Retina (tissue), 1 donor: ENCODE measurements around the gene DGCR2.
"Not testable (repeated sequence)": the region's sequence is repeated elsewhere in the genome, so short reads cannot be mapped to it uniquely, and the experiment has no call there.

Experiments used
- DNase-seq: peaks from one replicate; pipeline ENCODE4 v3.0.0-alpha.2; 2016

DGCR2 gene

GRCh38 chr22:19106886-19107729 is 15.1 kb downstream of the DGCR2 start:
- DNase-seq = no peak

GRCh38 chr22:19105867-19106802 is 16.1 kb downstream of the DGCR2 start:
- no peak for DNase-seq

- no peak for DNase-seq
Observed at GRCh38 chr22:19105456-19105855, 16.8 kb downstream of the DGCR2 start.

- DNase-seq = no peak
Observed at GRCh38 chr22:19103880-19104821, 18.1 kb downstream of the DGCR2 start.

- no peak for DNase-seq
Observed at GRCh38 chr22:19098157-19098556, 24.1 kb downstream of the DGCR2 start.

- no peak for DNase-seq
Observed at GRCh38 chr22:19097518-19097917, 24.7 kb downstream of the DGCR2 start.

- DNase-seq = no peak
Observed at GRCh38 chr22:19096555-19096954, 25.7 kb downstream of the DGCR2 start.

- no peak for DNase-seq
Observed at GRCh38 chr22:19094393-19094997, 27.7 kb downstream of the DGCR2 start.

GRCh38 chr22:19092725-19093124 is 29.5 kb downstream of the DGCR2 start:
- DNase-seq = no peak

- DNase-seq = no peak
Observed at GRCh38 chr22:19090586-19091127, 31.6 kb downstream of the DGCR2 start.

GRCh38 chr22:19090183-19090582 is 32.0 kb downstream of the DGCR2 start:
- no peak for DNase-seq

- DNase-seq = no peak
Observed at GRCh38 chr22:19088866-19089595, 33.2 kb downstream of the DGCR2 start.

- no peak for DNase-seq
Observed at GRCh38 chr22:19086896-19087295, 35.3 kb downstream of the DGCR2 start.

- no peak for DNase-seq
Observed at GRCh38 chr22:19086417-19086816, 35.8 kb downstream of the DGCR2 start.

- DNase-seq = no peak
Observed at GRCh38 chr22:19085233-19085718, 36.9 kb downstream of the DGCR2 start.

GRCh38 chr22:19084586-19084985 is 37.6 kb downstream of the DGCR2 start:
- not testable (repeated sequence) for DNase-seq

- not testable (repeated sequence) for DNase-seq
Observed at GRCh38 chr22:19084126-19084525, 38.1 kb downstream of the DGCR2 start.

- no peak for DNase-seq
Observed at GRCh38 chr22:19082793-19083192, 39.4 kb downstream of the DGCR2 start.

- no peak for DNase-seq
Observed at GRCh38 chr22:19082101-19082500, 40.1 kb downstream of the DGCR2 start.

- no peak for DNase-seq
Observed at GRCh38 chr22:19081351-19081750, 40.9 kb downstream of the DGCR2 start.

GRCh38 chr22:19080853-19081252 is 41.4 kb downstream of the DGCR2 start:
- no peak for DNase-seq
